HCT116 (cell line): ENCODE data around the gene ZCWPW1. TPM values are rescaled to one million over a fixed set of nuclear protein-coding genes. Genes with fewer than 3 reads are reported as not detected.
A peak's percentile ranks its signal among the peaks of the same experiment; 100 is the strongest.

Source experiments
- ATAC-seq: fragments of 200-7000 bp; cut with Tn5 transposase; 2 replicates; pipeline ENCODE4 v1.9.1; 2020; ENCODE audit warnings: mild to moderate bottlenecking, moderate library complexity
- BruUV-seq: library from RNA; stranded (reverse); fragments of 400-500 nt; replicated peaks from 2 replicates; lab custom pipeline; 2021; lab: Mats Ljungman, UMichigan
- CTCF ChIA-PET: fragments of 300-600 bp; sonication (Branson Sonifier 250); formaldehyde crosslinking; loops from one replicate; lab custom pipeline; 2021; ENCODE audit warnings: antibody characterized with exemption; lab: Charles Lee
- POLR2A ChIA-PET: fragments of 300-600, 350-600 bp; sonication (Branson Sonifier 250); formaldehyde crosslinking; loops from one replicate; lab custom pipeline; 2021; ENCODE audit warnings: antibody characterized with exemption; lab: Charles Lee
- RAD21 ChIA-PET, 2 experiments: fragments of 300-600 bp; sonication (Branson Sonifier 250); formaldehyde crosslinking; loops; one replicate each; lab custom pipeline; 2023; ENCODE audit warnings: low total read pairs in 2 of 2; ENCODE audit not compliant: uncharacterized antibody in 2 of 2, unreplicated experiment in 2 of 2, low non-redundant PET in 1 of 2; lab: Charles Lee
- DNase-seq: peaks from one replicate; pipeline ENCODE4 v3.0.0-alpha.2; 2010; ENCODE audit warnings: low read depth, low spot score
- H2AFZ ChIP-seq: fragments of 200-600 bp; shearing (Covaris generic), sonication (generic); 2 replicates; pipeline ENCODE4 v1.6.1; 2017; ENCODE audit warnings: low read depth, mixed run types, mixed read lengths, antibody characterized with exemption, low read length; ENCODE audit not compliant: poor library complexity, severe bottlenecking
- H3K27ac ChIP-seq: 2 replicates; pipeline ENCODE4 v1.5.1; 2012; ENCODE audit warnings: low read depth, low read length
- H3K27me3 ChIP-seq: fragments of 200-600 bp; sonication (generic); 2 replicates; pipeline ENCODE4 v1.6.1; 2016; ENCODE audit warnings: mixed run types, low read length, mixed read lengths; ENCODE audit not compliant: insufficient read depth
- H3K36me3 ChIP-seq, 2 experiments: fragments of 200-500 bp in 1 of 2; fragments of 200-600 bp in 1 of 2; sonication (Bioruptor generic) in 1 of 2; sonication (generic) in 1 of 2; 2 replicates each; pipeline versions ENCODE4 v1.5.1 to v1.6.1; 2014 to 2016; ENCODE audit warnings: low read length in 2 of 2, inconsistent platforms in 1 of 2, mixed read lengths in 1 of 2, mixed run types in 1 of 2; ENCODE audit not compliant: insufficient read depth in 2 of 2, control insufficient read depth in 1 of 2
- H3K4me1 ChIP-seq, 2 experiments: fragments of 200-600 bp in 1 of 2; sonication (generic) in 1 of 2; 2 replicates each; pipeline versions ENCODE4 v1.5.1 to v1.6.1; 2012 to 2017; ENCODE audit warnings: low read length in 2 of 2, inconsistent platforms in 1 of 2, mild to moderate bottlenecking in 1 of 2, mixed read lengths in 1 of 2, mixed run types in 1 of 2, moderate library complexity in 1 of 2; ENCODE audit not compliant: insufficient read depth in 2 of 2, control insufficient read depth in 1 of 2
- H3K4me2 ChIP-seq: fragments of 200-600 bp; sonication (generic); 2 replicates; pipeline ENCODE4 v1.6.1; 2017; ENCODE audit warnings: mixed run types, low read length, mixed read lengths
- H3K4me3 ChIP-seq, 2 experiments: fragments of 200-600 bp in 1 of 2; sonication (generic) in 1 of 2; replicated peaks in 1 of 2; 2 replicates each; pipeline ENCODE4 v1.5.1; 2011 to 2016; ENCODE audit warnings: low read length in 2 of 2, control low read depth in 1 of 2, low read depth in 1 of 2, mild to moderate bottlenecking in 1 of 2, mixed read lengths in 1 of 2, mixed run types in 1 of 2
- H3K79me2 ChIP-seq: fragments of 200-600 bp; sonication (generic); 2 replicates; pipeline ENCODE4 v1.6.1; 2017; ENCODE audit warnings: mild to moderate bottlenecking, mixed run types, low read length, moderate library complexity, mixed read lengths; ENCODE audit not compliant: insufficient read depth
- H3K9ac ChIP-seq: fragments of 200-600 bp; sonication (generic); 2 replicates; pipeline ENCODE4 v1.6.1; 2016; ENCODE audit warnings: low read length, mixed read lengths
- H3K9me2 ChIP-seq: fragments of 200-600 bp; sonication (generic), shearing (Covaris generic); 2 replicates; pipeline ENCODE4 v1.6.1; 2017; ENCODE audit warnings: mixed run types, mild to moderate bottlenecking, moderate library complexity; ENCODE audit not compliant: insufficient read depth
- H3K9me3 ChIP-seq, 2 experiments: fragments of 200-500 bp in 1 of 2; fragments of 200-600 bp in 1 of 2; sonication (Bioruptor generic) in 1 of 2; sonication (generic) in 1 of 2; 2 replicates each; pipeline ENCODE4 v1.6.1; 2014 to 2017; ENCODE audit warnings: low read length in 2 of 2, mixed read lengths in 2 of 2, inconsistent platforms in 1 of 2, low read depth in 1 of 2, mild to moderate bottlenecking in 1 of 2, mixed run types in 1 of 2, moderate library complexity in 1 of 2; ENCODE audit not compliant: control insufficient read depth in 1 of 2, insufficient read depth in 1 of 2
- H4K20me1 ChIP-seq: fragments of 200-600 bp; sonication (generic), shearing (Covaris generic); 2 replicates; pipeline ENCODE4 v1.6.1; 2017; ENCODE audit warnings: mixed run types, mild to moderate bottlenecking, moderate library complexity; ENCODE audit not compliant: insufficient read depth
- CBX3 ChIP-seq: IDR thresholded peaks from 2 replicates; pipeline ENCODE4 v1.6.1; 2012; ENCODE audit warnings: low read depth
- CTCF ChIP-seq, 3 experiments: fragments of 200-600 bp in 1 of 3; sonication (generic) in 1 of 3; IDR thresholded peaks in 2 of 3; conservative IDR thresholded peaks in 1 of 3; 2 replicates each; pipeline ENCODE4 v1.5.1; 2012 to 2017; ENCODE audit warnings: low read depth in 2 of 3, low read length in 2 of 3, antibody characterized with exemption in 1 of 3, borderline replicate concordance in 1 of 3, control low read depth in 1 of 3, mild to moderate bottlenecking in 1 of 3, mixed read lengths in 1 of 3, mixed run types in 1 of 3, moderate library complexity in 1 of 3; ENCODE audit not compliant: insufficient read depth in 1 of 3
- EGR1 ChIP-seq: IDR thresholded peaks from 2 replicates; pipeline ENCODE4 v1.6.1; 2012; ENCODE audit warnings: low read depth
- FOSL1 ChIP-seq: IDR thresholded peaks from 2 replicates; pipeline ENCODE4 v1.6.1; 2012; ENCODE audit warnings: low read depth
- JUND ChIP-seq: IDR thresholded peaks from 2 replicates; pipeline ENCODE4 v1.6.1; 2012
- POLR2A ChIP-seq: IDR thresholded peaks from 2 replicates; pipeline ENCODE4 v1.7.0; 2011; ENCODE audit warnings: borderline replicate concordance; ENCODE audit not compliant: insufficient read depth, insufficient read length; ENCODE audit errors: extremely low read depth
- POLR2AphosphoS5 ChIP-seq: IDR thresholded peaks from 2 replicates; pipeline ENCODE4 v1.6.1; 2011; ENCODE audit warnings: mild to moderate bottlenecking, low read depth, low read length, moderate library complexity
- SRF ChIP-seq: IDR thresholded peaks from 2 replicates; pipeline ENCODE4 v1.6.1; 2012; ENCODE audit warnings: low read depth
- TCF7L2 ChIP-seq: IDR thresholded peaks from 2 replicates; pipeline ENCODE4 v1.7.0; 2011; ENCODE audit warnings: borderline replicate concordance, inconsistent platforms; ENCODE audit not compliant: insufficient read depth, insufficient read length; ENCODE audit errors: extremely low read depth
- YY1 ChIP-seq: IDR thresholded peaks from 2 replicates; pipeline ENCODE4 v1.6.1; 2011; ENCODE audit warnings: low read length, low read depth, moderate library complexity, mild to moderate bottlenecking; ENCODE audit not compliant: insufficient replicate concordance; ENCODE audit errors: extremely low read depth
- ZNF274 ChIP-seq: fragments of 200-500 bp; sonication (Bioruptor generic); IDR thresholded peaks from 2 replicates; pipeline ENCODE4 v1.6.1; 2014; ENCODE audit warnings: mild to moderate bottlenecking, low read depth, low read length, inconsistent platforms
- intact Hi-C: fragments of 100-400 bp; cut with micrococcal nuclease; formaldehyde crosslinking; loops from 2 replicates; pipeline ENCODE4 v1.10.0; 2022
- total RNA-seq: library from RNA; stranded (reverse); gene quantifications from one replicate; pipeline ENCODE4 v1.2.1, GENCODE V29; 2021; ENCODE audit not compliant: unreplicated experiment
- TF ChIP-seq, protein P1 (sequence below): IDR thresholded peaks from 2 replicates; pipeline ENCODE4 v1.6.1; 2012; ENCODE audit warnings: low read depth
- TF ChIP-seq, protein P2 (sequence below): IDR thresholded peaks from 2 replicates; pipeline ENCODE4 v1.6.1; 2011; ENCODE audit warnings: mild to moderate bottlenecking, low read length, moderate library complexity; ENCODE audit not compliant: insufficient replicate concordance; ENCODE audit errors: extremely low read depth

The ZCWPW1 gene
- total RNA-seq, 1 experiment from 2014 or later = 1.5 TPM

DNA sequence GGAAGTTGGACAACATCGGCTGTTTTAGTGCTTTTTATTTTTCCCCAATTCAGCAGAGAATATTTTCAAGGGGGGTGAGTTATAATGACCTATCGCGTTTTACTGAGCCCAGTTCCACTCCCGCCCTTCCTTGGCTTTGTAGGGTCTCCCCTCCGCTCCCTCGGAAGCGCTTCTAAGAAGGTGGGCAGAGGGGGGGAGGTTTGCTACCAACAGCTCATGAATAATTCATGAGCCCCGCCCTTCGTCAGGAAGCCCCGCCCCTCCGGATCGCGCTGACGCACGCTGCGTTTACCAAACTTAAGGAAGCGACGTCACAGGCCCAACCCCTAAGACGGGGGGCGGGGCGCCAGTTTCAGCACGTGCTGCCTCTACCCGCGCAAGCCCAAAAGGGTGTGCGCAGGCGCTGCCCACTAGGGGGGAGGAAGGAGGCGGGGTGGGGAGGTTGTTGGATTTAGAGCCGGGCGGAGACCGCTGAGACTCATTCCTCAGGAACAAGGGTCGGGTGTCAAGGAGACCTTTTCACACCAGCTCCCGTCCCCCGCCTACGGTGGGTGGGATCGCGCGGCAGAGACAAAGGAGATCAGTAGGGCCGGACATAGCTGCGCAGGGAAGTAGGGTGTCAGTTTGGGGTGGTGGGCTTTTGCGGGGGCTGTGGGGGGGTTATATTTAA, 599 bp upstream of the ZCWPW1 start:
- no peaks in the 10 kb centered on the region for H4K20me1 ChIP-seq
- DNase-seq = peak; percentile 99
- peak; percentile 75 for ATAC-seq
- H3K4me1 ChIP-seq = peaks cover 0 to 52% of the 10 kb centered on the region in 2 experiments
- no TSS peak for BruUV-seq
- no peaks in the 10 kb centered on the region for H3K9me3 ChIP-seq
- no peak for TF ChIP-seq EGR1
- no peak for TF ChIP-seq CTCF (IDR thresholded peaks at IDR 0.05 in 2 of 3, conservative IDR thresholded peaks at IDR 0.05 in 1 of 3; ENCODE audit: borderline replicate concordance in 1 of 3, insufficient read depth in 1 of 3, low read depth in 2 of 3, low read length in 2 of 3)
- TF ChIP-seq CBX3 = no peak
- no peak for TF ChIP-seq SRF
- peak; percentile 43 for TF ChIP-seq YY1
- TF ChIP-seq JUND = no peak
- peak; percentile 8 for TF ChIP-seq POLR2A
- TF ChIP-seq, protein P1, sequence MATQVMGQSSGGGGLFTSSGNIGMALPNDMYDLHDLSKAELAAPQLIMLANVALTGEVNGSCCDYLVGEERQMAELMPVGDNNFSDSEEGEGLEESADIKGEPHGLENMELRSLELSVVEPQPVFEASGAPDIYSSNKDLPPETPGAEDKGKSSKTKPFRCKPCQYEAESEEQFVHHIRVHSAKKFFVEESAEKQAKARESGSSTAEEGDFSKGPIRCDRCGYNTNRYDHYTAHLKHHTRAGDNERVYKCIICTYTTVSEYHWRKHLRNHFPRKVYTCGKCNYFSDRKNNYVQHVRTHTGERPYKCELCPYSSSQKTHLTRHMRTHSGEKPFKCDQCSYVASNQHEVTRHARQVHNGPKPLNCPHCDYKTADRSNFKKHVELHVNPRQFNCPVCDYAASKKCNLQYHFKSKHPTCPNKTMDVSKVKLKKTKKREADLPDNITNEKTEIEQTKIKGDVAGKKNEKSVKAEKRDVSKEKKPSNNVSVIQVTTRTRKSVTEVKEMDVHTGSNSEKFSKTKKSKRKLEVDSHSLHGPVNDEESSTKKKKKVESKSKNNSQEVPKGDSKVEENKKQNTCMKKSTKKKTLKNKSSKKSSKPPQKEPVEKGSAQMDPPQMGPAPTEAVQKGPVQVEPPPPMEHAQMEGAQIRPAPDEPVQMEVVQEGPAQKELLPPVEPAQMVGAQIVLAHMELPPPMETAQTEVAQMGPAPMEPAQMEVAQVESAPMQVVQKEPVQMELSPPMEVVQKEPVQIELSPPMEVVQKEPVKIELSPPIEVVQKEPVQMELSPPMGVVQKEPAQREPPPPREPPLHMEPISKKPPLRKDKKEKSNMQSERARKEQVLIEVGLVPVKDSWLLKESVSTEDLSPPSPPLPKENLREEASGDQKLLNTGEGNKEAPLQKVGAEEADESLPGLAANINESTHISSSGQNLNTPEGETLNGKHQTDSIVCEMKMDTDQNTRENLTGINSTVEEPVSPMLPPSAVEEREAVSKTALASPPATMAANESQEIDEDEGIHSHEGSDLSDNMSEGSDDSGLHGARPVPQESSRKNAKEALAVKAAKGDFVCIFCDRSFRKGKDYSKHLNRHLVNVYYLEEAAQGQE = no peak
- no peak for TF ChIP-seq FOSL1
- TF ChIP-seq POLR2AphosphoS5 = peak; percentile 86
- TF ChIP-seq ZNF274 = no peak
- TF ChIP-seq TCF7L2 = peak; percentile 54
- TF ChIP-seq, protein P2, sequence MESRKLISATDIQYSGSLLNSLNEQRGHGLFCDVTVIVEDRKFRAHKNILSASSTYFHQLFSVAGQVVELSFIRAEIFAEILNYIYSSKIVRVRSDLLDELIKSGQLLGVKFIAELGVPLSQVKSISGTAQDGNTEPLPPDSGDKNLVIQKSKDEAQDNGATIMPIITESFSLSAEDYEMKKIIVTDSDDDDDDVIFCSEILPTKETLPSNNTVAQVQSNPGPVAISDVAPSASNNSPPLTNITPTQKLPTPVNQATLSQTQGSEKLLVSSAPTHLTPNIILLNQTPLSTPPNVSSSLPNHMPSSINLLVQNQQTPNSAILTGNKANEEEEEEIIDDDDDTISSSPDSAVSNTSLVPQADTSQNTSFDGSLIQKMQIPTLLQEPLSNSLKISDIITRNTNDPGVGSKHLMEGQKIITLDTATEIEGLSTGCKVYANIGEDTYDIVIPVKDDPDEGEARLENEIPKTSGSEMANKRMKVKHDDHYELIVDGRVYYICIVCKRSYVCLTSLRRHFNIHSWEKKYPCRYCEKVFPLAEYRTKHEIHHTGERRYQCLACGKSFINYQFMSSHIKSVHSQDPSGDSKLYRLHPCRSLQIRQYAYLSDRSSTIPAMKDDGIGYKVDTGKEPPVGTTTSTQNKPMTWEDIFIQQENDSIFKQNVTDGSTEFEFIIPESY = no peak
- ChIA-PET RAD21 (interaction anchor here in 1 of 2 experiments (1.0 kb wide), 1 partner anchor 296 kb away, joined by 3 read pairs; no protein-coding TSS in a partner anchor), POLR2A (interaction anchor here (0.8 to 2.5 kb wide), 28 partner anchors 8 to 656 kb away, joined by 3 to 15 read pairs (median 4); partner anchors contain the start of genes AGFG2, AP4M1, FBXO24 and LAMTOR4), CTCF (interaction anchor here (1.0 to 2.6 kb wide), 4 partner anchors 21 to 277 kb away, joined by 3 to 12 read pairs (median 4); partner anchors contain the start of genes POP7 and TSC22D4)
- H3K79me2 ChIP-seq = peaks cover 45% of the 10 kb centered on the region
- intact Hi-C loops = no loop called here
- H3K27ac ChIP-seq = peak overlapping the region; percentile 99
- H3K9ac ChIP-seq = peak overlapping the region; percentile 89
- H3K4me3 ChIP-seq = peak overlapping the region; percentile 82 to 85
- H3K9me2 ChIP-seq = no peaks in the 10 kb centered on the region
- H3K36me3 ChIP-seq = peaks cover 4 to 30% of the 10 kb centered on the region in 2 experiments; a peak in 2 of 4 replicates
- no peaks in the 10 kb centered on the region for H3K27me3 ChIP-seq
- H2AFZ ChIP-seq = no peak overlapping the region
- peak overlapping the region; percentile 89 for H3K4me2 ChIP-seq
